ENCODE results near the gene ZNF609.

GRCh38 chr15:64572856-64573255 lies 112.5 kb downstream of the ZNF609 start:
- no peak for TF ChIP-seq CTCF (optimal IDR thresholded peaks at IDR 0.05 in 1 of 3, IDR thresholded peaks at IDR 0.05 in 1 of 3, conservative IDR thresholded peaks at IDR 0.05 in 1 of 3; ENCODE audit: extremely low read depth in 1 of 3, insufficient read depth in 2 of 3, low read length in 3 of 3)
- TF ChIP-seq EZH2 (IDR thresholded peaks at IDR 0.05; ENCODE audit: low read length): no peak
